RCC 7860 (cell line): ENCODE measurements around the gene FAM219B.
A peak's percentile ranks its signal among the peaks of the same experiment; 100 is the strongest.

Experiments used
- DNase-seq: peaks from one replicate; pipeline ENCODE4 v3.0.0-alpha.2; 2015; ENCODE audit warnings: low spot score
- FAIRE-seq: peaks from 2 replicates; lab custom pipeline; 2012; peaks lifted over from hg19 to GRCh38; lab: Jason Lieb, UNC

FAM219B gene

GRCh38 chr15:74878273-74878672 lies 28.4 kb downstream of the FAM219B start:
- FAIRE-seq (no peak), DNase-seq (no peak)

GRCh38 chr15:74873756-74874424 lies 32.8 kb downstream of the FAM219B start:
- FAIRE-seq (no peak), DNase-seq (no peak)

- FAIRE-seq, result no peak
- peak; percentile 80 for DNase-seq
Measured at GRCh38 chr15:74873036-74873755, 33.5 kb downstream of the FAM219B start, which contains the start of gene SCAMP2. Gene SCAMP2, minus strand, starts transcription at chr15:74873365. Its CDS starts 110 bp downstream, at chr15:74873255.

- no peak for DNase-seq
- no peak for FAIRE-seq
Measured at GRCh38 chr15:74872702-74873035, 34.0 kb downstream of the FAM219B start.

- DNase-seq (no peak), FAIRE-seq (no peak)
Measured at GRCh38 chr15:74870436-74871215, 36.0 kb downstream of the FAM219B start.

GRCh38 chr15:74869726-74870407 lies 36.8 kb downstream of the FAM219B start:
- no peak for DNase-seq
- no peak for FAIRE-seq

GRCh38 chr15:74869372-74869725 lies 37.3 kb downstream of the FAM219B start:
- no peak for FAIRE-seq
- DNase-seq, result no peak

GRCh38 chr15:74868059-74868458 lies 38.6 kb downstream of the FAM219B start:
- FAIRE-seq (no peak), DNase-seq (no peak)

- DNase-seq (no peak), FAIRE-seq (no peak)
Measured at GRCh38 chr15:74867466-74868038, 39.1 kb downstream of the FAM219B start.

GRCh38 chr15:74866090-74866489 lies 40.6 kb downstream of the FAM219B start:
- DNase-seq, result peak; percentile 52
- peak; percentile 58 for FAIRE-seq

- DNase-seq (no peak), FAIRE-seq (no peak)
Measured at GRCh38 chr15:74865316-74865715, 41.3 kb downstream of the FAM219B start.

GRCh38 chr15:74864296-74864695 lies 42.4 kb downstream of the FAM219B start:
- FAIRE-seq, result no peak
- DNase-seq, result no peak

- peak; percentile 46 for FAIRE-seq
- peak; percentile 58 for DNase-seq
Measured at GRCh38 chr15:74863239-74864056, 43.2 kb downstream of the FAM219B start.

GRCh38 chr15:74858369-74858740 lies 48.3 kb downstream of the FAM219B start:
- FAIRE-seq (no peak), DNase-seq (no peak)

- FAIRE-seq (no peak), DNase-seq (no peak)
Measured at GRCh38 chr15:74857671-74858368, 48.8 kb downstream of the FAM219B start.

- no peak for DNase-seq
- FAIRE-seq, result no peak
Measured at GRCh38 chr15:74857082-74857655, 49.5 kb downstream of the FAM219B start.

GRCh38 chr15:74856537-74856936 lies 50.1 kb downstream of the FAM219B start:
- DNase-seq, result no peak
- no peak for FAIRE-seq

GRCh38 chr15:74855857-74856256 lies 50.8 kb downstream of the FAM219B start:
- FAIRE-seq (no peak), DNase-seq (no peak)

GRCh38 chr15:74854453-74855022 lies 52.1 kb downstream of the FAM219B start:
- DNase-seq, result no peak
- no peak for FAIRE-seq
